ENCODE results near the gene ARID3B. TPM values are rescaled to one million over a fixed set of nuclear protein-coding genes. Genes with fewer than 3 reads are reported as not detected.
"Not testable (repeated sequence)": the region's sequence is repeated elsewhere in the genome, so short reads cannot be mapped to it uniquely, and the experiment has no call there.

The ARID3B gene
- polyA plus RNA-seq, 4 donors: 9.6 to 20.4 (median 15.3) TPM

DNA sequence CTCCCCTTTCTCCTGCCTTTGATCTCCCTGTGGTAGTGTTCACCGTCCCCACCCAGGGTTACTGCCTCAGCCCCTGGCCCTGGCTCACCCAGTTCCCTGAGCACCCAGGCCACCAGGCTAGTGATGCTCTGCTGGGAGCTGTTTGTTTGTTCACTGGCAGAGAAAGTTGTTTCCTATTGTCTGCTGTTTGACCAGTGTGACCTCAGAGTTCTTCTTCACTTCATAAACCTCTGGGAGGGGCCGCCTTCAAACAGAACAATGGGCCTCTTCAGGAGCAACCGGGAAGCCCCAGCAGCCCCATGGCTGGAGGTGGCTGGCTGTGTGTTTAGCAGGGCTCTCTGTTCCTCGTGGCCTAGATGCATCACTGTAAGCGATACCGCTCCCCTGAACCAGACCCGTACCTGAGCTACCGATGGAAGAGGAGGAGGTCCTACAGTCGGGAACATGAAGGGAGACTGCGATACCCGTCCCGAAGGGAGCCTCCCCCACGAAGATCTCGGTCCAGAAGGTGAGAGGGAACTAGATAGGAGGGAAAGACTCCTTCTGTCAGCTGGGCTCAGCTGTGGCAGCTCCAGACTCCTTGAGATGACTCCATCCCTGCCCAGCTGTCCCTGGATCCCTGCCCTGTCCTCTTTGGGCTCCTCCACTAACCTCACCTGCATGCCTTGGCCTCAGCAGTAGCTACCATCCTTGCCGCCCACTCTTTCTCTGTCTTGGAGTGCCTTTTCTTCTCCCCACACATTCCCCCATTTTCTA is 78.0 kb downstream of the ARID3B start:
- DNase-seq (ENCODE audit: low read depth in 4 of 4, low spot score in 2 of 4): no peak

DNA sequence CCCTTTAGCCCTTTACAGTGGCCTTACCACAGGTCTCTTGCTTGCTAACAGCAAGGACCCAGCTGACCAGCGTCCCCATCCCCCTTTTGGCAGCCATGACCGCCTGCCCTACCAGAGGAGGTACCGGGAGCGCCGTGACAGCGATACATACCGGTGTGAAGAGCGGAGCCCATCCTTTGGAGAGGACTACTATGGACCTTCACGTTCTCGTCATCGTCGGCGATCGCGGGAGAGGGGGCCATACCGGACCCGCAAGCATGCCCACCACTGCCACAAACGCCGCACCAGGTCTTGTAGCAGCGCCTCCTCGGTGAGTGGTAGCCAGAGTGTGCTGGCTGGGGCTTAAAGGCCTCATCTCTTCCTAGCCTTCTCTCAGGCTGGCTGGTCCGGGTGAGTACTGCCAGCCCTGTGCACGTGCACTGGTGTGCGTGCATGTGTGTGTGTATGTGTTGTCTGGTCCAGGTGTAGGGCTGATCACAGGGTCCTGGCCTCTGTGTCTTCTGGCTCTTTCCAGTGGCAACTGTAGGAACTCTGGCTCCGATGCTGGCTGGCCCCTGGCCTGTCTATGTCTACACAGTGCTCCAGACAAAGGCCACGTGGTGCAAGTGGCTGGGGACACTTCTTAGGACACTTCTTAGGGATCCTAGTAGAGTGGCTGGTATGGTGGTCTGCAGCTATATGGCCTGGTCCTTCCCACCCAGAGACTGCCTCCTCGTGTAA is 79.1 kb downstream of the ARID3B start:
- no peak for DNase-seq (ENCODE audit: low read depth in 4 of 4, low spot score in 2 of 4)

DNA sequence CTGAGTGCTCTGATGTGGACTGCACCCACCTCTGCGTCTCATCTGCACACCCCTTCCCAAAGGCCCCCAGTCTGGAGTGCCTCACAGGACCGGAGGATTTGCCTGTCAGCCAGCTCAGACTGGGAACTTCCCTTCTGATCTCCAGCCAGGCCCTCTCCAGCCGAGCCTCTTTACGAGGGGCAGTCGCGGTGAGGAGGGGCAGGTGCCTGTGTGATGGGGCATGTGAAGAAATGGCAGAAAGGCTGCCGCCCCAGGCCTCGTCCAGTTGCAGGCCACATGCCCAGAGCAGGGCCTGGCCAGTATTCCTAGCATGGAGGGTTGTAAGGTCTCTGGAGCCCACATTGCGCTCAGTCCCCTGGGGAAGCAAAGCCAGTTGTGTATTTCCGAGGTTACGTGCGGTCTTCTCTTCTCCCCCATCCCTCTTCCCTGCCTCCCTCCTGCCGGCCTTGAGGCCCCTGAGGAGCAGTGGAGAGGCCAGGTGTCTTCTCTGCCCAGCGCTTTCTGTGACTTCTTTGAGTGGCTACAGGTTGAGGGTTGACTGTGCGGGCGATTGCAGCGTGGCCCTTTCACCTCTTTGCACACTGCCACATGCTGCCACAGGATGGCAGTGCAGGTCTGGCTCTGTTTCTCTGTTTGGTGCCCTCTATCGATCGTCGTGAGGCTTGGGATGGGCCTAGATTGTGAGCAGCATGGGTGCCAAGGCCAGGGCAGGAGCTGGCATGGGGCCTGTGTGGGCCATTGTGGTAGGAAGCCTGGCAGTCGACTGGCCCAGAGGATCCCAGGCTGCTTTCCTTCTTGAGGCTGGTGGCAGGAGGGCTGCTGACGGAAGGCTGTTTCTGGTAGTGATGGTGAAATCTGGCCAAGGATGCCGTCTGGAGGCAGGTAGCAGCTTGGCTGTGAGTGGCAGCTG is 79.9 kb downstream of the ARID3B start:
- no peak for DNase-seq (ENCODE audit: low read depth in 4 of 4, low spot score in 2 of 4)

DNA sequence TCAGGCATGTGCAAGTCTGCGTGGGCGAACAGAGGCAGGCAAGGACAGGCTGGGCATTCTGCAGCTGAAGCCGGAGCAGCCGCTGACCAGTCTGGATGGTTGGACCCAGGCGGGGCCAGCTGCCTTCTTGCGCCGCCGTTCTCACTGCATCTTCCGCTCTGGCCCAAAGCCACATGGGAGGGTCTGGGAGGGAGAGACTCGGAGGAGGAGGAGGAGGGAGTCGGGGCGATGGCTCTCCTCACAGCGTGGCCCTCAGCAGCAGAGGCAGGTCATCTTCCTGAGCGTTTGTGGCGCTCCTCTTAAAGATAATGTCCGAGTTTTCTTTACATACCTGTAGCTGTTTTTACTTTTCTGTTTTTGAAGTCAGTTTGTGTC is 80.5 kb downstream of the ARID3B start:
- DNase-seq (ENCODE audit: low read depth in 4 of 4, low spot score in 2 of 4): no peak

DNA sequence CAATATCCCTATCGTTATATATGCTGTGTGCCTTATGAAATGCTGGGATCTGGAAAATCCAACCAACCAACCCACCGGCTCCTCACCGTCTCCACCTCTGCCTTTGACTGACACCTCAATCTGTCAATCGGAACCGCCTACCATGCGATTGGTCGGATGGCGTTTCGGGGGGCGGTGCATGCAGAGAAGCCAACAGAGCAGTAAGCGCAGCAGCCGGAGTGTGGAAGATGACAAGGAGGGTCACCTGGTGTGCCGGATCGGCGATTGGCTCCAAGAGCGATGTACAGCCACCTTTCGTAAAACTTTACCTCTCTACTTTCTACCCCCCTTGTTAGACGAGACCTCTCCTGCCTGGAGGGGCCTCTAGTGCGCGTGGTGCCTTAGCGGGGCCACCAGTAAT is 80.9 kb downstream of the ARID3B start:
- DNase-seq (ENCODE audit: low read depth in 4 of 4, low spot score in 2 of 4): no peak

DNA sequence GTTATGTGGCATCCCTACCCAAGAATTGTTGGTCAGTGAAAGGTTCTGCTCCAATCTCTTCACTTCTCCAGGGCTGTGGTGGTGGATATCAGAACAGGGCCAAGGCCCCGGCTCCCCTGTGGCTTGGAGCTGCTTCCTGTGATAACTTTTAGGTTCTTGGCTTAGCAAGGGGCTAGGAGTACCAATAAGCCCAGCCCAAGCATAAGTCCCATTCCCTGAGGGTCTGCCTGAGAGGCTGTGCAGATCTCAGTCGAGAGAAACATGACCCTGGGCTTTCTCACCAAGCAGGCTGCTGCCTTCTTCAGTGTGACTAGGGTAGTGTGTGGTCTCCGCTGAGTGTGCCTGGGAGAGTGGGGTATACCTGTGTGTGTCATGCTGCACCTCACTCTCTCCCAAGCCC is 81.7 kb downstream of the ARID3B start:
- DNase-seq (ENCODE audit: low read depth in 4 of 4, low spot score in 2 of 4): no peak

DNA sequence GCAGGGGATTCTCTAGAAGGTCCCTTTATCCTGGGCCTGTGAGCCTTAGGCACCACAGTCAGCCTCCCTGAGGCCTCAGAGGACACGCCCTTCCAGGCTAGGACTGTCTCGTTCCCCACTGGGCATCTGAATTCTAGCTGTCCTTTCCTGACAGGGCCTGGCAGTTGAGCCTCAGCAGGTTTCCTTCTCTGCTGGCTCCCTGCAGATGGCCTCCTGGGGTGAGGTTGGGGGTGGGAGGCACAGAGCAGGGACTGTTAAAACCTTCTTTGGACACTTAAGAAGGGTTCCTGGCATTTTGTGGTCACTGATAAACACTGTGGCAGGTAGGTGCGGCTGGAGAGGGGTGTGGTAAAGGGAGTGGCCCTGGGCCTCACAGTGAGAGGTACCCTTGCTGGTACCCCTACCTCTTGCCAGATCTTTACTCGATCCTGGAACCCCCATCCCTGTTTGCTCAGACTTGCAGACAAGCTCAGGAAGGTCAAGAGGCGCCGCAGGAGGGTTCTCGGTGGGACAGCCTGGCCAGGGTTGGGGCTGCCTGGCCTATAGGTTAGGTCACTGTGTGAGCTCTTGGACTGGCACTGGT is 83.1 kb downstream of the ARID3B start:
- DNase-seq (ENCODE audit: low read depth in 4 of 4, low spot score in 2 of 4): no peak

DNA sequence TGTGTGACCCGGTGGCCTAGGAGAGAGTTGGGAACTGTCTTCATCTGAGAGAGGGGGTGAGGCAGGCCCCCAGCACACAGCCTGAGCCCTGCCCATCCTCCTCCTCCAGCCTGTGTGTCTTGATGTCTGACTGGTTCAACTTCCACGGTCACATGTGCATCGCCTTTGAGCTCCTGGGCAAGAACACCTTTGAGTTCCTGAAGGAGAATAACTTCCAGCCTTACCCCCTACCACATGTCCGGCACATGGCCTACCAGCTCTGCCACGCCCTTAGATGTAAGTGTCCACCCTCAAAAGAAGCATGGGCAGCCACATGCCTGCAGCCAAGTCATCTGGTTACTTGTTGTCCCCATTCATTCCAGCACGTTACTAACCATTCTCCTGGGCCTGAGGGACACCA is 84.7 kb downstream of the ARID3B start:
- DNase-seq (ENCODE audit: low read depth in 4 of 4, low spot score in 2 of 4): no peak

DNA sequence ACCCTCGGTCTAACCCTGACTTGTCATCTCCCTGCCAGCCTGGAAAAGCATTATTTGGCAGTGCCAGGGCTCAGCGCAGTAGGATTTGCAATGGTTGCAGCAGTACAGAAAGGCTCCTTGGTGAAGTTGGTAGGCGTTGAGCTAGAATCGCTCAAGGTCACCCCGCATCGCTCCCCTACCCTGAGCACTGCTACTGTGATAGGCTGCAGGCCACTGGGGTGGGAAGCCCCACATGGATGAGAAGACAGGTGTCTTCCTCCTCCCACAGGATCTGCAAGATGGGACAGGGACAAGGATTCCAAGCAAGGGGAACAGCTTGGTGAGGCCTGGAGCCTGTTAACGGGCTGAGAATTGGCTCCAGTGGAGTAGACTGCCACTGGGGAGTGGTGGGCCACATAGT is 85.3 kb downstream of the ARID3B start:
- DNase-seq (ENCODE audit: low read depth in 4 of 4, low spot score in 2 of 4): no peak

DNA sequence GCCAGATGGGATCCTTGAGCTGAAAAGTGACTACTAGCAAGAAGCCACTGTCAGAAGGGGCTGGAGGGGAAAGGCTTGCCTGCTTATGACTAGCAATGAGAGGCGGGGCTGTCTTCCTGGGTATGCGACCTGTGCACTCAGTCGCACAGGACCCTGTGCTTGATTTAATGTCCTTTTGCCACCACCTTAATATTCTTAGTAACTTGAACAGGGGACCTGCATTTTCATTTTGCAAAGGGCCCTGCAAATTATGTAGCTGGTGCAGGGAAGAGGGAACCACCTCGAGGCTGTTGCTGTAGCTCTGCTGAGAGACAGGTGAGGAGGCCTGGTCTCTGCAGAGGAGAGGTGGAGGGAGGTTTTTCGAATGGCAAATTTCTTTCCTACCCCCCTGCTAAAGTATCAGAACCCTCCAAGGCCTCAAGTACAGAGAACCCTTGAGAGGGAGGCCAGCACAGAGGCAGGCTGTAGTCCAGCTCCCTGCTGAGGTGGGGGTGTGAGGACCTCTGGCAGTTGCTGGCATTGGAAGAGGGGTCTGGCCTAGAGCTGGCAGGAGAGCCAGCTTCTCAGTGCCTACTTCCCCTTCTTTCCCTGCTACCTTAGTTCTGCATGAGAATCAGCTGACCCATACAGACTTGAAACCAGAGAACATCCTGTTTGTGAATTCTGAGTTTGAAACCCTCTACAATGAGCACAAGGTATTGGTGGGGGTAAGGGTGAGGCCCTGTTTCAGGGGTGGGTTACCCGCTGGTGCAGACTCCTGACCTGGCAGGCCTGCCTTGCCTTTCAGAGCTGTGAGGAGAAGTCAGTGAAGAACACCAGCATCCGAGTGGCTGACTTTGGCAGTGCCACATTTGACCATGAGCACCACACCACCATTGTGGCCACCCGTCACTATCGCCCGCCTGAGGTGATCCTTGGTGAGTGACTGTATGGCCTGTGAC is 86.0 kb downstream of the ARID3B start:
- no peak for DNase-seq (ENCODE audit: low read depth in 4 of 4, low spot score in 2 of 4)

DNA sequence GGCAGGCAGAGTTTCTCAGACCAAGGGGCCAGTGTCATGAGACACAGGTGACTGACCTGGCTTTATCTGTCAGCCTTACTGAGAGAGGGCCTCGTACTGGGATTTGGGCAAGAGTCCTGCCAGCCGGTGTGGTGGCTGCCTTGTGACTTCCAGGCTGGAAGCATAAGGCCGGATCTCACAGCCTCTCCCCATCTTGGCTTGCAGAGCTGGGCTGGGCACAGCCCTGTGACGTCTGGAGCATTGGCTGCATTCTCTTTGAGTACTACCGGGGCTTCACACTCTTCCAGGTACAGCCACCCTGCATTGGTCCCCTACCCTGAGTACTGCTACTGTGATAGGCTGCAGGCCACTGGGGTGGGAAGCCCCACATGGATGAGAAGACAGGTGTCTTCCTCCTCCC is 86.7 kb downstream of the ARID3B start:
- DNase-seq (ENCODE audit: low read depth in 4 of 4, low spot score in 2 of 4): no peak

DNA sequence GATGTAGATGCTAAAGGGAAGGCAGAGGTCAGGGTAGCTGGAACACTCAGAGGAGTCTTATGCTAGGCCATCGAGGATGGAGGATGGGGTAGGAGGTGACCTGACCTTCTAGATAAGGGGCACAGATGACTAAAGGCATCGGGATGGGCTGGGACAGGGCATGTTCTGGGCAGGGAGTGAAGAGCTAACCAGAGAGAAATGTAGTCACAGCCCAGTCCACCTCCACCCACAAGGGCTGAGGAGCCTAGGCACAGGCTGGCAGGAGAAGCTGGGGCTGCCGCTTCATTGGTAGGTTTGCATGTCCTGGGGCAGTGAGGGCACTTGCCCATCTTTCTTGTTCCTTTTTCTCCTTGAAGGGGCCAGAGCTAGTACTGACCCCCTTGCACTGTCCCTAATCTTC is 87.2 kb downstream of the ARID3B start:
- no peak for DNase-seq (ENCODE audit: low read depth in 4 of 4, low spot score in 2 of 4)

DNA sequence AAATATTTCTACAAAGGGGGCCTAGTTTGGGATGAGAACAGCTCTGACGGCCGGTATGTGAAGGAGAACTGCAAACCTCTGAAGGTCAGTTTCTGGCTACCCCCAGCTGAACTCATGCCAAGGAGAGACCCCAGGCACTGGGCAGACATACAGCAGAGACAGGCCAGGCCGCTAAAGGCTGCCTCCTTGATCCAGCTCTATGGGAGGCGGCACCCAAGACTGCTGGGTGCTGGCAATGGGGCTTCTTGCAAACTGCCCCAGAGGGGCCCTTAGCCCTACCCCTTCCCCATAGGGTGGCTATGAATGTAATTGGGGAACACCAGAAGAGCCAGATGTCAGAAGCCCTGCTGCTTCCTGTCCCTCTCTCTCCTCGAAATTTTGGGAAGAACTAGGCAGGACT is 87.9 kb downstream of the ARID3B start:
- DNase-seq (ENCODE audit: low read depth in 4 of 4, low spot score in 2 of 4): no peak

DNA sequence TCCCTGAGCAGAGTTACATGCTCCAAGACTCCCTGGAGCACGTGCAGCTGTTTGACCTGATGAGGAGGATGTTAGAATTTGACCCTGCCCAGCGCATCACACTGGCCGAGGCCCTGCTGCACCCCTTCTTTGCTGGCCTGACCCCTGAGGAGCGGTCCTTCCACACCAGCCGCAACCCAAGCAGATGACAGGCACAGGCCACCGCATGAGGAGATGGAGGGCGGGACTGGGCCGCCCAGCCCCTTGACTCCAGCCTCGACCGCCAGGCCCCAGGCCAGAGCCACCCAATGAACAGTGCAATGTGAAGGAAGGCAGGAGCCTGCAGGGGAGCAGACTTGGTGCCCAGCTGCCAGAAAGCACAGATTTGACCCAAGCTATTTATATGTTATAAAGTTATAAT is 88.7 kb downstream of the ARID3B start:
- DNase-seq (ENCODE audit: low read depth in 4 of 4, low spot score in 2 of 4): not testable (repeated sequence)

DNA sequence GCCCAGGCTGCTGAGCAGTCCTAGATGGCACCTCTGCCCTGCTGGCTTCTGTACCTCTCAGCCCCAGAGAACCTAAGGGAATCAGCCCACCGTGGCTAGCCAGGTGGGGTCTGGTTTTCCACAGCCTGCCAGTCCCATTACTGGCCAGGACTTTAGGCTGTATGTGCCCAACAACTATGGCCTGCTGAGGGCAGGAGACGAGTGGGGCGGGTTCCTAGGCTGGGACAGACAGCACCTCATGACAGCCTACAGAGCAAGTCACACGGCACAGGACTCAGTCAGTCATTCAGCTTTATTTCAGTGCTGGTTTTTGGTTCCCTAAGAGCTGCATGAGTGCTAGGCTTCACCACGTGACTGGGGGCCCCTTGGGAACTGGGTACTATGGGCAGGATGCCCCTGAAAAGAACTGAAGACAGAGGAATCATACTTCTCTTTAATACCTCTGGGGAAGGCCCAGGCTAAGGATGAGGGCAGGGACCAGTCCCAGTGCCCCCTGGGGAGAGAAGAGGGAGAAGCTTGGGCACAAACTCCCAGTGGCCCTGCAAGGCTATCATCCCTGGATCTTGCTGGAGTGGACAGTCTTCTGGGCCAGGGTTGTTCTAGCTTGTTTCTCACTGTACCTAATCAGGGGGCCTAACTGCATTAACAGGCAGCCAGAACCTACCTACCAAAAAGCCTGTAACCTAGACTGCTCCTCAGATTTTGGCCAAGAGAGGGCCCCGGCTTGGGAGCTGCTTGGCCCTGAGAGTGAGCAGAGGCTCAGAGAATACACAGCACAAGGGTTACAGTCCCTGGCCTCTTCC is 89.5 kb downstream of the ARID3B start:
- no peak for DNase-seq (ENCODE audit: low read depth in 4 of 4, low spot score in 2 of 4)

DNA sequence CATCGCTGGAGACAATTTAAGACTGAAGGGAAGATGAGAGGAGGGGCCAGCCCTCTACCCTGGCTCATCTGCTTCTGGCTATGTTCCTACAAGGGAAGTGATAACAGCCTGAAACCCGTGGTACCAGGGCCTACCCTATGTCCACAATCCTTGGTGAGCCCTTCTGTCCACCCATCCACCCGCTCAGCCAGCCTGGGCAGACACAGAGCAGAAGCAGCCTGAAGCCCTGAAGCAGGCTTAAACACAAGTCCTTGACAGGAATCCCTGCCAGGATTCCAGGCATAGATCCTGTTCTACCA is 90.0 kb downstream of the ARID3B start:
- DNase-seq (ENCODE audit: low read depth in 4 of 4, low spot score in 2 of 4): no peak

DNA sequence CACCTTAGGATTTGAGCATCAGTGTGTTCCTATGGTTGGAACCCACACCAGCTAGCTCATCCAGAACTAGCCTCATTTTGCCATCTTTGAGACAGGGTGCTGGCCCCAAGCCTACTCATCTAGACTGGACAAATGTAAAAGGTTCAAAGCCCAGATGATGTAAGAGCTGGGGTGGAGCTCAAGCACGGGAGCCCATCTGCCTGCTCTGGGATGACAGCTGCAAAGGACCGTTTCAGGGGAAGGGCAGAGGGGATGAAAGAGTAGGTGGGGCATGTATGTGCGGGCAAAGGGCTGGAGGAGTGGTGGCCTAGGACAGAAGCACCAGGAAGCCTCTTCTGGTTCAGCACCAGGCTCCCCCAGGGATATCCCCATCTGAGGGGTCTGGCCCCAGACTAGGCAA is 90.4 kb downstream of the ARID3B start:
- no peak for DNase-seq (ENCODE audit: low read depth in 4 of 4, low spot score in 2 of 4)

DNA sequence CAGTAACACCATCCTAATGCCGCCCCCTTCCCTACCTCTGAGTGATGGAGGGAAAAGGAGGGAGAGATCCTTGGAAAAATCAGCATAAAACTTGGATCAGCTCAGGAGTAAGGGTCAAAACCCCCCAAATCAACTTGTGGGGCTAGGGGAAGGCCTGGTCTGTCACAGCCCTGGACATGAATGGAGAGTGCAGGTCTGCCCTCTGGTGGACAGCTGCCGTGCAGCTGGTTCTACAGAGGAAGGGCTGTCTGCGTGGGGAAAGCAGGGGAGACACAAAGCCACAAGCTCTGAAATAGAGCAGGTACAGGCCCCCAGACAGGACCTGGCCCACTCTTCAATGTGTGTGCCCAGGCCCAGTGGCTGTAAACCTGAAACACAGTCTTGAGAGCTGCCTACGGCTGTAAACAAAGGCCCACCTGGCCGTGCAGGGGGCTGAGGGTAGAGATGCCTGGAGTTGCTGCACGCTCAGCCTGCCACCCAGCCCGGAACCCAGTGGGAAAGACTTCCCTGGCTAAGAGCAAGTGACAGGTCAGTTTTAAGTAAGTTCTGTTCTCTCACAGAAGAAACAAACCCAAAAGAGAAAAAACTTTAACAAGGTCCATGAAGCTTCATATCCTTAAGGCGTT is 91.0 kb downstream of the ARID3B start:
- DNase-seq (ENCODE audit: low read depth in 4 of 4, low spot score in 2 of 4): no peak

DNA sequence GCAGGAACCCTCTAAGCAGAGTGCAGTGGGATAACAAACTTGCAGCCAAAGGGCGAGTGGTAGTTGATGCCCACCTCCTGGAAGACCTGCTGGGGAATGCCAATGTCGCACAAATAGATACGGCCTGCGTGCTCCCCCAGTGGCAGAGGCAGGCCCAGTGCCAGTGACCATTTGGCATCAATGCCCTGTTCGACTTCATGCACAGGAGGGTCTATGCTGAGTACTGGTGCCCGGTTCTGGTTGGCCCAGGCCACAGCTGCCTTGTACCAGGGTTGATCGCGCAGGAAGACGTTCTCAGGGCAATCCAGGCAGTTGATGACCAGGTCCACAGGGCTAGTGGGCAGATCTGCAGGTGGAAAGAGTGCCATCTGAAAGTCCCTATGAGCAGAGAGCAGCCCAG is 91.6 kb downstream of the ARID3B start:
- no peak for DNase-seq (ENCODE audit: low read depth in 4 of 4, low spot score in 2 of 4)

Measured in left renal cortex interstitium (tissue), 4 donors.